PC-3 (cell line): ENCODE results near the gene NDC80. TPM values are rescaled to one million over a fixed set of nuclear protein-coding genes. Genes with fewer than 3 reads are reported as not detected.

Source experiments
- ATAC-seq: fragments of 200-7000 bp; cut with Tn5 transposase; 2 replicates; pipeline ENCODE4 v1.9.1; 2020; ENCODE audit warnings: mild to moderate bottlenecking, moderate library complexity
- BruUV-seq: library from RNA; stranded (reverse); fragments of 400-500 nt; replicated peaks from 2 replicates; lab custom pipeline; 2021; lab: Mats Ljungman, UMichigan
- CTCF ChIA-PET: fragments of 300-600 bp; sonication (Branson Sonifier 250); formaldehyde crosslinking; loops from one replicate; lab custom pipeline; 2022; ENCODE audit warnings: antibody characterized with exemption; lab: Charles Lee
- POLR2A ChIA-PET: fragments of 300-600 bp; sonication (Branson Sonifier 250); formaldehyde crosslinking; loops from one replicate; lab custom pipeline; 2022; ENCODE audit warnings: antibody characterized with exemption; ENCODE audit not compliant: unreplicated experiment; lab: Charles Lee
- DNase-seq: peaks from one replicate; pipeline ENCODE4 v3.0.0-alpha.2; 2015
- H2AFZ ChIP-seq: fragments of 300-600 bp; sonication (generic); 2 replicates; pipeline ENCODE4 v1.6.0; 2016; ENCODE audit warnings: antibody characterized with exemption, low read length
- H3F3A ChIP-seq: fragments of 300-600 bp; sonication (generic); one replicate; pipeline ENCODE4 v1.6.0; 2017; ENCODE audit warnings: antibody characterized with exemption, low read length, control low read depth, mild to moderate bottlenecking; ENCODE audit not compliant: unreplicated experiment
- H3K27ac ChIP-seq: fragments of 300-600 bp; sonication (generic); 2 replicates; pipeline ENCODE4 v1.5.1; 2016; ENCODE audit warnings: mild to moderate bottlenecking, low read length
- H3K27me3 ChIP-seq: fragments of 300-600 bp; sonication (generic); 2 replicates; pipeline ENCODE4 v1.6.1; 2016; ENCODE audit warnings: low read length, mixed read lengths
- H3K36me3 ChIP-seq: fragments of 300-600 bp; sonication (generic); 2 replicates; pipeline ENCODE4 v1.6.1; 2016; ENCODE audit warnings: low read depth, mixed run types, low read length, mixed read lengths
- H3K4me1 ChIP-seq: fragments of 300-600 bp; sonication (generic); 2 replicates; pipeline ENCODE4 v1.5.1; 2016; ENCODE audit warnings: low read length; ENCODE audit not compliant: insufficient read depth
- H3K4me2 ChIP-seq: fragments of 300-600 bp; sonication (generic); 2 replicates; pipeline ENCODE4 v1.6.0; 2016; ENCODE audit warnings: low read length
- H3K4me3 ChIP-seq: fragments of 300-600 bp; sonication (generic); 2 replicates; pipeline ENCODE4 v1.5.1; 2016; ENCODE audit warnings: mild to moderate bottlenecking, low read length, mixed read lengths
- H3K79me2 ChIP-seq: fragments of 300-600 bp; sonication (generic); 2 replicates; pipeline ENCODE4 v1.6.1; 2017; ENCODE audit warnings: low read length, mixed read lengths
- H3K9ac ChIP-seq: fragments of 300-600 bp; sonication (generic); 2 replicates; pipeline ENCODE4 v1.6.0; 2016; ENCODE audit warnings: mild to moderate bottlenecking, low read length
- H3K9me2 ChIP-seq: fragments of 300-600 bp; sonication (generic); replicated peaks from 2 replicates; pipeline ENCODE4 v1.6.1; 2016; ENCODE audit warnings: mixed run types, low read length, mixed read lengths
- H3K9me3 ChIP-seq: fragments of 300-600 bp; sonication (generic); 2 replicates; pipeline ENCODE4 v1.6.1; 2016; ENCODE audit warnings: low read length, mixed read lengths
- H4K20me1 ChIP-seq: fragments of 300-600 bp; sonication (generic); 2 replicates; pipeline ENCODE4 v1.6.1; 2016; ENCODE audit warnings: low read length, mixed read lengths
- CTCF ChIP-seq: fragments of 300-600 bp; sonication (generic); conservative IDR thresholded peaks from 2 replicates; pipeline ENCODE4 v1.5.1; 2017; ENCODE audit warnings: antibody characterized with exemption, low read depth, mild to moderate bottlenecking, low read length
- EZH2 ChIP-seq: fragments of 300-600 bp; sonication (generic); IDR thresholded peaks from one replicate; pipeline ENCODE4 v1.6.1; 2017; ENCODE audit warnings: antibody characterized with exemption, mild to moderate bottlenecking, low read length; ENCODE audit not compliant: unreplicated experiment
- EZH2phosphoT487 ChIP-seq: fragments of 300-600 bp; sonication (generic); IDR thresholded peaks from 2 replicates; pipeline ENCODE4 v1.6.1; 2018; ENCODE audit warnings: mild to moderate bottlenecking, antibody characterized with exemption, low read length, borderline replicate concordance
- intact Hi-C: fragments of 100-400 bp; cut with micrococcal nuclease; formaldehyde crosslinking; loops from 2 replicates; pipeline ENCODE4 v1.9.0; 2023
- total RNA-seq: library from RNA; depleted of rRNA; stranded (reverse); fragments of >200 nt; gene quantifications from 2 replicates; pipeline ENCODE4 v1.2.3, GENCODE V29; 2014

NDC80 gene
- total RNA-seq, 1 experiment from 2014 or later: 53.4 TPM

DNA sequence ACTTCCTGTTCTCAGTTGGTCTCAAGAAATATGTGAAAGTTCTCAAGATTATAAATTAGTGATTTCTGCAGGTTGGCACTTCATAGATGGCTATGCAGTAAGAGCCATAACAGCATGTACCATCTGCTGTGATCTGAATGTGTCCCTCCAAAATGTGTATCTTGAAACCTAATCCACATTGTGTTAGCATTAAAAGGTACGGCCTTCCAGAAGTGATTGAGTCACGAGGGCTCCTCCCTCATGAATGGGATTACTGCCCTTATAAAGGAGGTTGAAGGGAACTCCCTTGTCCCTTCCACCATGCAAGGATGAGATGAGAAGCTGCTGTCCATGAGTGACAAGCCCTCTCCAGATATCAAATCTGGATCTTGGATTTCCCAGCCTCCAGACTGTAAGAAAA lies 45.0 kb upstream of the NDC80 start:
- no peaks in the 10 kb centered on the region for H4K20me1 ChIP-seq
- CTCF ChIA-PET: no interaction called here
- no peaks in the 10 kb centered on the region for H3K9me2 ChIP-seq
- H3K27ac ChIP-seq: no peak overlapping the region
- H3K4me2 ChIP-seq: no peak overlapping the region
- POLR2A ChIA-PET: no interaction called here
- ATAC-seq (no peak), DNase-seq (no peak)
- H3K79me2 ChIP-seq: no peaks in the 10 kb centered on the region
- H3K27me3 ChIP-seq: no peaks in the 10 kb centered on the region
- intact Hi-C loops: no loop called here
- no peaks in the 10 kb centered on the region for H3K36me3 ChIP-seq
- BruUV-seq: no TSS peak
- H3K9me3 ChIP-seq: no peaks in the 10 kb centered on the region
- TF ChIP-seq EZH2phosphoT487 (no peak), EZH2 (no peak), CTCF (no peak)
- H3F3A ChIP-seq: no peaks in the 10 kb centered on the region
- H3K4me1 ChIP-seq: no peaks in the 10 kb centered on the region
- H3K4me3 ChIP-seq: no peak overlapping the region
- H2AFZ ChIP-seq: no peak overlapping the region
- H3K9ac ChIP-seq: no peak overlapping the region

GRCh38 chr18:2529154-2529553 lies 42.2 kb upstream of the NDC80 start:
- no peaks in the 10 kb centered on the region for H3K79me2 ChIP-seq
- H3K9me2 ChIP-seq: no peaks in the 10 kb centered on the region
- H3K4me3 ChIP-seq: no peak overlapping the region
- no peaks in the 10 kb centered on the region for H3K36me3 ChIP-seq
- ChIA-PET POLR2A (no interaction called here), CTCF (no interaction called here)
- no peak overlapping the region for H2AFZ ChIP-seq
- intact Hi-C loops: no loop called here
- no peaks in the 10 kb centered on the region for H3K4me1 ChIP-seq
- no peaks in the 10 kb centered on the region for H3F3A ChIP-seq
- H3K9ac ChIP-seq: no peak overlapping the region
- no TSS peak for BruUV-seq
- no peaks in the 10 kb centered on the region for H3K9me3 ChIP-seq
- H4K20me1 ChIP-seq: no peaks in the 10 kb centered on the region
- H3K4me2 ChIP-seq: no peak overlapping the region
- DNase-seq (peak; percentile 14), ATAC-seq (no peak)
- H3K27ac ChIP-seq: no peak overlapping the region
- TF ChIP-seq CTCF: no peak
- no peak for TF ChIP-seq EZH2phosphoT487
- no peak for TF ChIP-seq EZH2
- no peaks in the 10 kb centered on the region for H3K27me3 ChIP-seq

DNA sequence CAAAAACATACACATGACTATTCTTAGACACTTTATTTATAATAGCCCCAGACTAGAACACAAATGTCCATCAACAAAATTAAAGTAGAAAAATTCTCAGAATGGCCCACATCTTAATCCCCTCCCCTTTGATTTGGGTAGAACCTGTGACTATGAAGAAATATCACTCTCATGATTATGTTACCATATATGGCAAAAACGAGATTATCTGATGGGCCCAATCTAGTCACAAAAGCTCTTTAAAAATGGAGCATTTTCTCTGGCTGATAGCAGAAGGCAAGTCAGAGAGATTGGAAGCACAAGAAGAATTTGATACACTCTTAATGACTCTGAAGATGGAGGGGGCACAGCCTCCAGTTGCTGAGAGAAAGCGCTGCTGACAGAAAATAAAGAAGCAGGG lies 39.6 kb upstream of the NDC80 start:
- TF ChIP-seq CTCF (no peak), EZH2phosphoT487 (no peak), EZH2 (no peak)
- Histone ChIP-seq H3F3A (no peaks in the 10 kb centered on the region), H3K4me1 (0 out of 2 replicates have a peak, but pooled peaks cover 6% of the 10 kb centered on the region), H3K27ac (no peak overlapping the region), H3K4me2 (no peak overlapping the region), H4K20me1 (no peaks in the 10 kb centered on the region), H3K27me3 (no peaks in the 10 kb centered on the region), H3K9me3 (no peaks in the 10 kb centered on the region), H3K36me3 (no peaks in the 10 kb centered on the region), H3K4me3 (no peak overlapping the region), H2AFZ (no peak overlapping the region), H3K79me2 (no peaks in the 10 kb centered on the region), H3K9me2 (no peaks in the 10 kb centered on the region), H3K9ac (no peak overlapping the region)
- POLR2A ChIA-PET: no interaction called here
- DNase-seq (no peak), ATAC-seq (no peak)
- no TSS peak for BruUV-seq
- intact Hi-C loops: no loop called here
- CTCF ChIA-PET: no interaction called here
